HG03342 (cell line): ENCODE data around the gene TMTC2.

Source experiments
- ATAC-seq: cut with Tn5 transposase; IDR thresholded peaks from one replicate; pipeline ENCODE4 v1.9.1; 2021; ENCODE audit warnings: mild to moderate bottlenecking, moderate library complexity; ENCODE audit not compliant: unreplicated experiment

Gene TMTC2

GRCh38 chr12:83005534-83006197 lies 319.0 kb downstream of the TMTC2 start:
- ATAC-seq, result no peak

GRCh38 chr12:83008703-83009102 lies 322.0 kb downstream of the TMTC2 start:
- no peak for ATAC-seq

- peak; percentile 56 for ATAC-seq
Measured at GRCh38 chr12:83010169-83010804, 323.6 kb downstream of the TMTC2 start.

- no peak for ATAC-seq
Measured at GRCh38 chr12:83015390-83016217, 328.9 kb downstream of the TMTC2 start.

GRCh38 chr12:83016218-83016835 lies 329.6 kb downstream of the TMTC2 start:
- ATAC-seq, result no peak

- no peak for ATAC-seq
Measured at GRCh38 chr12:83016991-83017390, 330.3 kb downstream of the TMTC2 start.

- no peak for ATAC-seq
Measured at GRCh38 chr12:83018088-83018487, 331.4 kb downstream of the TMTC2 start.

- no peak for ATAC-seq
Measured at GRCh38 chr12:83027021-83027723, 340.5 kb downstream of the TMTC2 start.

- no peak for ATAC-seq
Measured at GRCh38 chr12:83031196-83031595, 344.5 kb downstream of the TMTC2 start.

- no peak for ATAC-seq
Measured at GRCh38 chr12:83036847-83037246, 350.1 kb downstream of the TMTC2 start.

- no peak for ATAC-seq
Measured at GRCh38 chr12:83039413-83039812, 352.7 kb downstream of the TMTC2 start.

GRCh38 chr12:83040339-83040738 lies 353.6 kb downstream of the TMTC2 start:
- no peak for ATAC-seq

- ATAC-seq, result no peak
Measured at GRCh38 chr12:83040991-83041390, 354.3 kb downstream of the TMTC2 start.

- no peak for ATAC-seq
Measured at GRCh38 chr12:83042441-83043200, 355.9 kb downstream of the TMTC2 start.

- no peak for ATAC-seq
Measured at GRCh38 chr12:83044736-83045135, 358.0 kb downstream of the TMTC2 start.

- ATAC-seq, result no peak
Measured at GRCh38 chr12:83046019-83046418, 359.3 kb downstream of the TMTC2 start.

GRCh38 chr12:83049306-83049705 lies 362.6 kb downstream of the TMTC2 start:
- no peak for ATAC-seq

GRCh38 chr12:83052890-83053541 lies 366.3 kb downstream of the TMTC2 start:
- ATAC-seq, result no peak

GRCh38 chr12:83057436-83057835 lies 370.7 kb downstream of the TMTC2 start:
- no peak for ATAC-seq

GRCh38 chr12:83059107-83059506 lies 372.4 kb downstream of the TMTC2 start:
- ATAC-seq, result no peak
